Panc1 (cell line): ENCODE data around the gene PEX5L.

ENCODE experiments used
- TF ChIP-seq, protein P1 (sequence below): fragments of 450-650 bp; IDR thresholded peaks from 2 replicates; pipeline ENCODE4 v1.5.1; 2017; ENCODE audit warnings: mild to moderate bottlenecking
- TF ChIP-seq, protein P2 (sequence below), 2 experiments: IDR thresholded peaks; 2 replicates each; pipeline ENCODE4 v1.6.1; 2011 to 2012; ENCODE audit warnings: low read depth in 2 of 2, control low read depth in 1 of 2, low read length in 1 of 2, mild to moderate bottlenecking in 1 of 2, moderate library complexity in 1 of 2; ENCODE audit not compliant: insufficient read depth in 1 of 2

GRCh38 chr3:180011927-180012326, 24.8 kb downstream of the PEX5L start:
- TF ChIP-seq, protein P1, sequence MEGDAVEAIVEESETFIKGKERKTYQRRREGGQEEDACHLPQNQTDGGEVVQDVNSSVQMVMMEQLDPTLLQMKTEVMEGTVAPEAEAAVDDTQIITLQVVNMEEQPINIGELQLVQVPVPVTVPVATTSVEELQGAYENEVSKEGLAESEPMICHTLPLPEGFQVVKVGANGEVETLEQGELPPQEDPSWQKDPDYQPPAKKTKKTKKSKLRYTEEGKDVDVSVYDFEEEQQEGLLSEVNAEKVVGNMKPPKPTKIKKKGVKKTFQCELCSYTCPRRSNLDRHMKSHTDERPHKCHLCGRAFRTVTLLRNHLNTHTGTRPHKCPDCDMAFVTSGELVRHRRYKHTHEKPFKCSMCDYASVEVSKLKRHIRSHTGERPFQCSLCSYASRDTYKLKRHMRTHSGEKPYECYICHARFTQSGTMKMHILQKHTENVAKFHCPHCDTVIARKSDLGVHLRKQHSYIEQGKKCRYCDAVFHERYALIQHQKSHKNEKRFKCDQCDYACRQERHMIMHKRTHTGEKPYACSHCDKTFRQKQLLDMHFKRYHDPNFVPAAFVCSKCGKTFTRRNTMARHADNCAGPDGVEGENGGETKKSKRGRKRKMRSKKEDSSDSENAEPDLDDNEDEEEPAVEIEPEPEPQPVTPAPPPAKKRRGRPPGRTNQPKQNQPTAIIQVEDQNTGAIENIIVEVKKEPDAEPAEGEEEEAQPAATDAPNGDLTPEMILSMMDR, result no peak
- TF ChIP-seq, protein P2, sequence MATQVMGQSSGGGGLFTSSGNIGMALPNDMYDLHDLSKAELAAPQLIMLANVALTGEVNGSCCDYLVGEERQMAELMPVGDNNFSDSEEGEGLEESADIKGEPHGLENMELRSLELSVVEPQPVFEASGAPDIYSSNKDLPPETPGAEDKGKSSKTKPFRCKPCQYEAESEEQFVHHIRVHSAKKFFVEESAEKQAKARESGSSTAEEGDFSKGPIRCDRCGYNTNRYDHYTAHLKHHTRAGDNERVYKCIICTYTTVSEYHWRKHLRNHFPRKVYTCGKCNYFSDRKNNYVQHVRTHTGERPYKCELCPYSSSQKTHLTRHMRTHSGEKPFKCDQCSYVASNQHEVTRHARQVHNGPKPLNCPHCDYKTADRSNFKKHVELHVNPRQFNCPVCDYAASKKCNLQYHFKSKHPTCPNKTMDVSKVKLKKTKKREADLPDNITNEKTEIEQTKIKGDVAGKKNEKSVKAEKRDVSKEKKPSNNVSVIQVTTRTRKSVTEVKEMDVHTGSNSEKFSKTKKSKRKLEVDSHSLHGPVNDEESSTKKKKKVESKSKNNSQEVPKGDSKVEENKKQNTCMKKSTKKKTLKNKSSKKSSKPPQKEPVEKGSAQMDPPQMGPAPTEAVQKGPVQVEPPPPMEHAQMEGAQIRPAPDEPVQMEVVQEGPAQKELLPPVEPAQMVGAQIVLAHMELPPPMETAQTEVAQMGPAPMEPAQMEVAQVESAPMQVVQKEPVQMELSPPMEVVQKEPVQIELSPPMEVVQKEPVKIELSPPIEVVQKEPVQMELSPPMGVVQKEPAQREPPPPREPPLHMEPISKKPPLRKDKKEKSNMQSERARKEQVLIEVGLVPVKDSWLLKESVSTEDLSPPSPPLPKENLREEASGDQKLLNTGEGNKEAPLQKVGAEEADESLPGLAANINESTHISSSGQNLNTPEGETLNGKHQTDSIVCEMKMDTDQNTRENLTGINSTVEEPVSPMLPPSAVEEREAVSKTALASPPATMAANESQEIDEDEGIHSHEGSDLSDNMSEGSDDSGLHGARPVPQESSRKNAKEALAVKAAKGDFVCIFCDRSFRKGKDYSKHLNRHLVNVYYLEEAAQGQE (IDR thresholded peaks at IDR 0.05; ENCODE audit: insufficient read depth in 1 of 2, low read depth in 2 of 2, low read length in 1 of 2), result no peak
